Measurements from ENCODE around the gene AKAP5. TPM values are rescaled to one million over a fixed set of nuclear protein-coding genes. Genes with fewer than 3 reads are reported as not detected.

The AKAP5 gene
- total and polyA plus RNA-seq, 2 of the 8 experiments (the other 6 are each of a cell fraction or from before 2014, with no cell fraction given): 0.50 to 3.8 TPM

DNA sequence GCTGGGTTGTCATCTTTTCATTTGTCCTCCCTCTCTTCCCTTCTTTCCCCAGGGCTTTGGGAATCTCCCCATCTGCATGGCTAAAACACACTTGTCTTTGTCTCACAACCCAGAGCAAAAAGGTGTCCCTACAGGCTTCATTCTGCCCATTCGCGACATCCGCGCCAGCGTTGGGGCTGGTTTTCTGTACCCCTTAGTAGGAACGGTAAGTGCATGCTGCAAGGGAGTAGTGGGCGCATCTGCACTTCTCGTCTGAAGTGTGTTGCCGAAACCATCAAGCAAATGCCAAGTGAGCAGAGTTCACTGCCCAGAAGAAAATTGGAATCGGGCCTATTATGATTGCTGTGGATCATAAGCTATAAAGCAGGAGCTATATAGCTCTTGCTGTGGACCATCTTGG is 10.6 kb upstream of the AKAP5 start:
- no peak overlapping the region for H2AK5ac ChIP-seq (ENCODE audit: low read depth, low read length)
- H2BK120ac ChIP-seq (replicated peaks; ENCODE audit: low read depth, low read length): no peak overlapping the region
- H3K14ac ChIP-seq (ENCODE audit: insufficient read length): no peak overlapping the region
- H2BK20ac ChIP-seq (ENCODE audit: low read length): no peak overlapping the region
- H3K4me2 ChIP-seq (ENCODE audit: insufficient read depth in 1 of 2, low read depth in 2 of 2, low read length in 2 of 2): no peak overlapping the region
- DNase-seq (ENCODE audit: low read depth in 1 of 2, low spot score in 2 of 2): no peak
- no peak overlapping the region for H2BK15ac ChIP-seq (ENCODE audit: low read length)
- H4K5ac ChIP-seq (ENCODE audit: insufficient read length, low read depth, low read length): no peak overlapping the region
- TF ChIP-seq POU5F1 (IDR thresholded peaks at IDR 0.05; ENCODE audit: low read depth, low read length): no peak
- TF ChIP-seq RFX5 (IDR thresholded peaks at IDR 0.05; ENCODE audit: borderline replicate concordance, low read depth, low read length): no peak
- no peak for TF ChIP-seq SP4 (IDR thresholded peaks at IDR 0.05; ENCODE audit: low read length)
- no peak for TF ChIP-seq PHF8 (conservative IDR thresholded peaks at IDR 0.05; ENCODE audit: low read depth, low read length)
- no peak for TF ChIP-seq EZH2 (IDR thresholded peaks at IDR 0.05; ENCODE audit: low read depth, low read length, severe bottlenecking)
- TF ChIP-seq HDAC2 (IDR thresholded peaks at IDR 0.05; ENCODE audit: borderline replicate concordance in 1 of 2, low read depth in 2 of 2, low read length in 2 of 2): no peak
- no peak for TF ChIP-seq CREB1 (IDR thresholded peaks at IDR 0.05)
- TF ChIP-seq, protein P1, sequence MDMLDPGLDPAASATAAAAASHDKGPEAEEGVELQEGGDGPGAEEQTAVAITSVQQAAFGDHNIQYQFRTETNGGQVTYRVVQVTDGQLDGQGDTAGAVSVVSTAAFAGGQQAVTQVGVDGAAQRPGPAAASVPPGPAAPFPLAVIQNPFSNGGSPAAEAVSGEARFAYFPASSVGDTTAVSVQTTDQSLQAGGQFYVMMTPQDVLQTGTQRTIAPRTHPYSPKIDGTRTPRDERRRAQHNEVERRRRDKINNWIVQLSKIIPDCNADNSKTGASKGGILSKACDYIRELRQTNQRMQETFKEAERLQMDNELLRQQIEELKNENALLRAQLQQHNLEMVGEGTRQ (IDR thresholded peaks at IDR 0.05; ENCODE audit: low read length): no peak
- no peaks in the 10 kb centered on the region for H3K4me1 ChIP-seq (replicated peaks in 1 of 4; ENCODE audit: control insufficient read depth in 3 of 4, insufficient read depth in 4 of 4, low read length in 3 of 4)
- ChIA-PET POLR2A (ENCODE audit: partially characterized antibody) (interaction anchor here (2.2 kb wide), 1 partner anchor 9 kb away, joined by 5 read pairs; no protein-coding TSS in a partner anchor), CTCF (ENCODE audit: partially characterized antibody) (interaction anchor here (2.1 kb wide), 1 partner anchor 24 kb away, joined by 5 read pairs; no protein-coding TSS in a partner anchor)
- peaks cover 0 to 4% of the 10 kb centered on the region in 2 experiments for H4K20me1 ChIP-seq (replicated peaks in 1 of 2; ENCODE audit: control insufficient read depth in 1 of 2, insufficient read depth in 2 of 2, low read length in 2 of 2)
- H3K23me2 ChIP-seq (ENCODE audit: low read depth, low read length): no peaks in the 10 kb centered on the region
- H4K91ac ChIP-seq (replicated peaks; ENCODE audit: insufficient read length, low read length): no peak overlapping the region
- no peak overlapping the region for H2AFZ ChIP-seq (ENCODE audit: low read length)
- H4K8ac ChIP-seq (ENCODE audit: extremely low read depth, insufficient read depth, low read length): no peak overlapping the region
- no peak overlapping the region for H3K56ac ChIP-seq (replicated peaks; ENCODE audit: insufficient read length, low read depth, low read length)
- FAIRE-seq: no peak
- H3K27me3 ChIP-seq (replicated peaks in 1 of 4; ENCODE audit: control insufficient read depth in 3 of 4, extremely low read depth in 1 of 4, insufficient read depth in 3 of 4, low read length in 3 of 4): no peaks in the 10 kb centered on the region
- H2BK12ac ChIP-seq (ENCODE audit: low read depth, low read length): no peak overlapping the region
- H2BK5ac ChIP-seq (ENCODE audit: low read depth, low read length): no peak overlapping the region
- no peaks in the 10 kb centered on the region for H3K9me3 ChIP-seq (ENCODE audit: insufficient read depth in 2 of 2, low read depth in 1 of 2, low read length in 1 of 2)
- WGBS, 2 experiments (ENCODE audit: extremely low coverage in 1 of 2, insufficient coverage in 1 of 2, insufficient read length in 1 of 2, insufficient replicate concordance in 2 of 2, low coverage in 1 of 2, low lambda C conversion rate in 2 of 2, missing lambda C conversion rate in 1 of 2): 96% methylated on average over 10 of the region's 10 CpGs; no CpG with 5 or more reads in 1 of the 2 experiments
- H3K36me3 ChIP-seq (ENCODE audit: control insufficient read depth in 2 of 4, insufficient read depth in 4 of 4, low read length in 3 of 4): peaks cover 22 to 74% (median 63%) of the 10 kb centered on the region in 4 experiments
- H3K4ac ChIP-seq (replicated peaks; ENCODE audit: insufficient read length, low read depth, low read length): no peak overlapping the region
- no peak overlapping the region for H3K18ac ChIP-seq (ENCODE audit: extremely low read depth, low read length)
- H3K4me3 ChIP-seq (ENCODE audit: extremely low read depth in 1 of 4, insufficient read depth in 2 of 4, low read depth in 3 of 4, low read length in 4 of 4): no peak overlapping the region
- H3K79me1 ChIP-seq (ENCODE audit: low read depth, low read length): no peaks in the 10 kb centered on the region
- no peak overlapping the region for H3K9ac ChIP-seq (replicated peaks in 1 of 4; ENCODE audit: extremely low read depth in 1 of 4, low read depth in 3 of 4, low read length in 3 of 4)
- H3K27ac ChIP-seq (ENCODE audit: low read depth, low read length): no peak overlapping the region
- H3K23ac ChIP-seq (ENCODE audit: insufficient read length): no peak overlapping the region
- no peaks in the 10 kb centered on the region for H3K79me2 ChIP-seq (ENCODE audit: control insufficient read depth in 1 of 2, insufficient read depth in 2 of 2, low read length in 2 of 2)
